ENCODE results near the gene TCF25.

DNA sequence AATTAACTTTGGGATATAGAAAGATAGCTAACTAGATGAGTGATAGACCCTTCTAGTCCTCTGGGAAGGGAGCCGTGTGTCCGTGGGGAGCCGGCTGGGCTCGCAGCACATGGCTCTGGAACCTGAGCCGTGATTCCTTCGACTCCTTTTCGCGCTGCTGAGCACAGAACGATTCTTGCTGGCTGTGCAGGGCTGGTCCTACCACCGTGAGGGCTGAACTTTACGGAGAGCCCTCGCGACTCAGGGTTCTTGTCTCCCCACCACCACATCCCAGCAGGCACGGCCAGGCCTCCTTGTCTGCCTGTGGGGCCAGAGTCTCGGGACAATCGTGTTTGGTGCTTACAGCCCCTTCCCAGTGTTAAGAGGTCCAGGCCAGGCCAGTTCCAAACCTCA, 13.8 kb upstream of the TCF25 start:
- no peak for TF ChIP-seq POLR2A (IDR thresholded peaks at IDR 0.05; ENCODE audit: borderline replicate concordance, extremely low read depth, insufficient read depth, insufficient read length)
- TF ChIP-seq EZH2 (IDR thresholded peaks at IDR 0.05), result no peak
- TF ChIP-seq, protein P1, sequence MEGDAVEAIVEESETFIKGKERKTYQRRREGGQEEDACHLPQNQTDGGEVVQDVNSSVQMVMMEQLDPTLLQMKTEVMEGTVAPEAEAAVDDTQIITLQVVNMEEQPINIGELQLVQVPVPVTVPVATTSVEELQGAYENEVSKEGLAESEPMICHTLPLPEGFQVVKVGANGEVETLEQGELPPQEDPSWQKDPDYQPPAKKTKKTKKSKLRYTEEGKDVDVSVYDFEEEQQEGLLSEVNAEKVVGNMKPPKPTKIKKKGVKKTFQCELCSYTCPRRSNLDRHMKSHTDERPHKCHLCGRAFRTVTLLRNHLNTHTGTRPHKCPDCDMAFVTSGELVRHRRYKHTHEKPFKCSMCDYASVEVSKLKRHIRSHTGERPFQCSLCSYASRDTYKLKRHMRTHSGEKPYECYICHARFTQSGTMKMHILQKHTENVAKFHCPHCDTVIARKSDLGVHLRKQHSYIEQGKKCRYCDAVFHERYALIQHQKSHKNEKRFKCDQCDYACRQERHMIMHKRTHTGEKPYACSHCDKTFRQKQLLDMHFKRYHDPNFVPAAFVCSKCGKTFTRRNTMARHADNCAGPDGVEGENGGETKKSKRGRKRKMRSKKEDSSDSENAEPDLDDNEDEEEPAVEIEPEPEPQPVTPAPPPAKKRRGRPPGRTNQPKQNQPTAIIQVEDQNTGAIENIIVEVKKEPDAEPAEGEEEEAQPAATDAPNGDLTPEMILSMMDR (IDR thresholded peaks at IDR 0.05 in 2 of 3, conservative IDR thresholded peaks at IDR 0.05 in 1 of 3; ENCODE audit: borderline replicate concordance in 1 of 3, insufficient read depth in 1 of 3, low read depth in 2 of 3, low read length in 2 of 3), result no peak
- no peak for TF ChIP-seq SIN3A (IDR thresholded peaks at IDR 0.05; ENCODE audit: low read depth)
- TF ChIP-seq POLR2AphosphoS5 (IDR thresholded peaks at IDR 0.05; ENCODE audit: low read depth, low read length), result no peak
- TF ChIP-seq EZH2phosphoT487 (IDR thresholded peaks at IDR 0.05; ENCODE audit: borderline replicate concordance), result no peak
- TF ChIP-seq YY1 (IDR thresholded peaks at IDR 0.05; ENCODE audit: extremely low read depth, insufficient replicate concordance, low read depth, low read length), result no peak
- no peak for TF ChIP-seq TCF7L2 (IDR thresholded peaks at IDR 0.05; ENCODE audit: borderline replicate concordance, extremely low read depth, insufficient read depth, insufficient read length)
- no peak for TF ChIP-seq ZNF274 (IDR thresholded peaks at IDR 0.05; ENCODE audit: low read depth, low read length)

All from HCT116 (cell line).